Panc1 (cell line): ENCODE measurements around the gene SORL1. TPM values are rescaled to one million over a fixed set of nuclear protein-coding genes. Genes with fewer than 3 reads are reported as not detected.
A peak's percentile ranks its signal among the peaks of the same experiment; 100 is the strongest.

ENCODE experiments used
- ATAC-seq: fragments of 200-7000 bp; cut with Tn5 transposase; 2 replicates; pipeline ENCODE4 v1.9.1; 2020; ENCODE audit warnings: mild to moderate bottlenecking, moderate library complexity
- BruUV-seq: library from RNA; stranded (reverse); fragments of 400-500 nt; replicated peaks from 2 replicates; lab custom pipeline; 2021; lab: Mats Ljungman, UMichigan
- CTCF ChIA-PET: fragments of 300-600 bp; sonication (Branson Sonifier 250); formaldehyde crosslinking; loops from one replicate; lab custom pipeline; 2022; ENCODE audit warnings: antibody characterized with exemption; lab: Charles Lee
- POLR2A ChIA-PET: fragments of 300-600 bp; sonication (Branson Sonifier 250); formaldehyde crosslinking; loops from one replicate; lab custom pipeline; 2022; ENCODE audit warnings: antibody characterized with exemption; lab: Charles Lee
- DNase-seq: peaks from one replicate; pipeline ENCODE4 v3.0.0-alpha.2; 2010; ENCODE audit warnings: low read depth, low spot score
- H3K27ac ChIP-seq: 2 replicates; pipeline ENCODE4 v1.5.1; 2011; ENCODE audit warnings: mild to moderate bottlenecking, low read length, inconsistent platforms
- H3K27me3 ChIP-seq: fragments of 200-500 bp; sonication (Bioruptor generic); 2 replicates; pipeline ENCODE4 v1.6.0; 2014; ENCODE audit warnings: low read length, inconsistent platforms; ENCODE audit not compliant: control insufficient read depth, insufficient read depth
- H3K36me3 ChIP-seq: fragments of 200-500 bp; sonication (Bioruptor generic); 2 replicates; pipeline ENCODE4 v1.5.1; 2014; ENCODE audit warnings: inconsistent platforms, mild to moderate bottlenecking, low read length, moderate library complexity; ENCODE audit not compliant: control insufficient read depth, insufficient read depth
- H3K4me1 ChIP-seq: 2 replicates; pipeline ENCODE4 v1.5.1; 2011; ENCODE audit warnings: inconsistent platforms, mild to moderate bottlenecking, low read length, moderate library complexity; ENCODE audit not compliant: control insufficient read depth, insufficient read depth
- H3K4me3 ChIP-seq, 2 experiments: 2 replicates each; pipeline ENCODE4 v1.5.1; 2011 to 2012; ENCODE audit warnings: low read depth in 2 of 2, low read length in 2 of 2, mild to moderate bottlenecking in 2 of 2, inconsistent platforms in 1 of 2, moderate library complexity in 1 of 2
- H3K9me3 ChIP-seq: fragments of 200-500 bp; sonication (Bioruptor generic); 2 replicates; pipeline ENCODE4 v1.5.1; 2014; ENCODE audit warnings: low read depth, mild to moderate bottlenecking, inconsistent platforms, low read length, moderate library complexity; ENCODE audit not compliant: control insufficient read depth, insufficient read depth
- POLR2AphosphoS5 ChIP-seq: IDR thresholded peaks from 2 replicates; pipeline ENCODE4 v1.6.1; 2012; ENCODE audit warnings: mild to moderate bottlenecking, low read depth, low read length, moderate library complexity
- REST ChIP-seq, 2 experiments: IDR thresholded peaks; 2 replicates each; pipeline ENCODE4 v1.6.1; 2011 to 2012; ENCODE audit warnings: low read depth in 2 of 2, control low read depth in 1 of 2, low read length in 1 of 2, mild to moderate bottlenecking in 1 of 2, moderate library complexity in 1 of 2; ENCODE audit not compliant: insufficient read depth in 1 of 2
- SIN3A ChIP-seq: IDR thresholded peaks from 2 replicates; pipeline ENCODE4 v1.6.1; 2012; ENCODE audit warnings: low read depth, mild to moderate bottlenecking, low read length, moderate library complexity, borderline replicate concordance; ENCODE audit not compliant: insufficient read depth
- TCF7L2 ChIP-seq: IDR thresholded peaks from 2 replicates; pipeline ENCODE4 v1.6.1; 2011; ENCODE audit warnings: mild to moderate bottlenecking, low read depth, low read length, inconsistent platforms
- in situ Hi-C: cut with HindIII; loops from 2 replicates; pipeline ENCODE4 v1.10.0; 2016; ENCODE audit warnings: low sequenced_read_pairs, low pct_unique_long_range_greater_than_20kb
- intact Hi-C: fragments of 100-400 bp; cut with micrococcal nuclease; formaldehyde crosslinking; loops from one replicate; pipeline ENCODE4 v1.10.0; 2022; ENCODE audit not compliant: unreplicated experiment
- total RNA-seq: library from RNA; stranded (reverse); gene quantifications from one replicate; pipeline ENCODE4 v1.2.1, GENCODE V29; 2021; ENCODE audit not compliant: unreplicated experiment
- TF ChIP-seq, protein P1 (sequence below): fragments of 450-650 bp; IDR thresholded peaks from 2 replicates; pipeline ENCODE4 v1.5.1; 2017; ENCODE audit warnings: mild to moderate bottlenecking

SORL1 gene
- total RNA-seq, 1 experiment from 2014 or later: 36.3 TPM

DNA sequence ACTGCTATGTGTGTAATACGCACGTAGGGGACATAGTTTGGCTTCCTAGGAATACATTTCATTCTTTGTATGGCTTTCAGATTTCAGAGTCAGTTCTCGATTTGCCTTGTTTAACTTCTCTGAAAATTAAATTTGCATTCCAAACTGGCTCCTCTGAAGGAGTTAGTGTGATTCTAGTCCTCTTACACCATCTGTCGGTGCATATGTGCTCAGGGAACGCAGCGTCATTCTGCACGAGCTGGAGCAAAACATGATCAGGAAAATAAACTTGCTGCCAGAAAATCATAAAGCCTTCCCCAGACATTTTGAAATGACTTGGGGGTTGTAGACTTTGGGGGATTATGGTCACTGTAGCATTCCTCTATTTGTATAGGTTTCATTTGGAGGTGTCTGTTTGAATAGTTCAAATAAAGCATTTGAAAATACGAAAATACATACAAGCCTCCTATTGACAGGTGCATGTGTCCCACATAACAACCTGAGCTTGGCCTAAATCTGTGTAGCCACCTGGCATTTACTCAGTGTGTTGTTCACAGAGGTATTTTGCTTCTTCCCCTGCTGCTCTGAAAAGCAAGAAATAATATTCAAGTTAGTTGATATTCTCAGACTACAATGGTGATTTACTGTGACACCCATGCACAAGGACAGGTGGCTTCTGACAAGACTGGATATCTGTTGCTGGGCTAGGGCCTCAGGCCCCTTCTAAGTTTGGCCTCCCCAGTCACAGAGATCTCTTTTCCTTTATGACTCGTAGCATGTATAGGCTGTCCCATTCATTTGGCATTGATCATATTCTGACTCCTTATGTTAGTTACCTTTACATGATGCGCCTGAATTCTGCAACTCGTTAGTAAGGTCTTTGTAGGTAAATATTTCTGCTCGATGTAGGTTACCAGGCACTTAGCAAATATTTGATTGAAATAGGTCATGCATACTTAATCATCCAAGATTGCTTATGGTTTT, 82.3 kb downstream of the SORL1 start:
- in situ Hi-C loops: no loop called here
- POLR2A ChIA-PET: no interaction called here
- Histone ChIP-seq H3K4me1 (no peaks in the 10 kb centered on the region), H3K36me3 (no peaks in the 10 kb centered on the region), H3K9me3 (peaks cover 8% of the 10 kb centered on the region; the same call in 1 of the 2 replicates), H3K27me3 (no peaks in the 10 kb centered on the region), H3K27ac (no peak overlapping the region), H3K4me3 (no peak overlapping the region)
- no peak for TF ChIP-seq SIN3A
- TF ChIP-seq, protein P1, sequence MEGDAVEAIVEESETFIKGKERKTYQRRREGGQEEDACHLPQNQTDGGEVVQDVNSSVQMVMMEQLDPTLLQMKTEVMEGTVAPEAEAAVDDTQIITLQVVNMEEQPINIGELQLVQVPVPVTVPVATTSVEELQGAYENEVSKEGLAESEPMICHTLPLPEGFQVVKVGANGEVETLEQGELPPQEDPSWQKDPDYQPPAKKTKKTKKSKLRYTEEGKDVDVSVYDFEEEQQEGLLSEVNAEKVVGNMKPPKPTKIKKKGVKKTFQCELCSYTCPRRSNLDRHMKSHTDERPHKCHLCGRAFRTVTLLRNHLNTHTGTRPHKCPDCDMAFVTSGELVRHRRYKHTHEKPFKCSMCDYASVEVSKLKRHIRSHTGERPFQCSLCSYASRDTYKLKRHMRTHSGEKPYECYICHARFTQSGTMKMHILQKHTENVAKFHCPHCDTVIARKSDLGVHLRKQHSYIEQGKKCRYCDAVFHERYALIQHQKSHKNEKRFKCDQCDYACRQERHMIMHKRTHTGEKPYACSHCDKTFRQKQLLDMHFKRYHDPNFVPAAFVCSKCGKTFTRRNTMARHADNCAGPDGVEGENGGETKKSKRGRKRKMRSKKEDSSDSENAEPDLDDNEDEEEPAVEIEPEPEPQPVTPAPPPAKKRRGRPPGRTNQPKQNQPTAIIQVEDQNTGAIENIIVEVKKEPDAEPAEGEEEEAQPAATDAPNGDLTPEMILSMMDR: peak; percentile 48
- TF ChIP-seq TCF7L2: no peak
- no peak for TF ChIP-seq POLR2AphosphoS5
- ATAC-seq (no peak), DNase-seq (no peak)
- no TSS peak for BruUV-seq
- intact Hi-C loops: loop anchor here (5.0 kb wide), 1 partner anchor 217 kb away; no protein-coding TSS in a partner anchor
- CTCF ChIA-PET: no interaction called here

GRCh38 chr11:121535129-121535796, 83.1 kb downstream of the SORL1 start:
- DNase-seq (no peak), ATAC-seq (no peak)
- intact Hi-C loops: no loop called here
- H3K9me3 ChIP-seq: peaks cover 3% of the 10 kb centered on the region; the same call in 1 of the 2 replicates
- TF ChIP-seq, protein P1: no peak
- TF ChIP-seq SIN3A: no peak
- no peak for TF ChIP-seq REST (IDR thresholded peaks at IDR 0.05; ENCODE audit: insufficient read depth in 1 of 2, low read depth in 2 of 2, low read length in 1 of 2)
- no peak for TF ChIP-seq TCF7L2
- TF ChIP-seq POLR2AphosphoS5: no peak
- TSS peak; percentile 66 for BruUV-seq
- H3K27ac ChIP-seq: no peak overlapping the region
- no peaks in the 10 kb centered on the region for H3K4me1 ChIP-seq
- CTCF ChIA-PET: no interaction called here
- no peak overlapping the region for H3K4me3 ChIP-seq
- in situ Hi-C loops: no loop called here
- POLR2A ChIA-PET: no interaction called here
- H3K27me3 ChIP-seq: no peaks in the 10 kb centered on the region
- H3K36me3 ChIP-seq: no peaks in the 10 kb centered on the region
